Loucy (cell line): ENCODE results near the gene DTYMK.

Source experiments
- CTCF ChIP-seq: fragments of 200-600 bp; sonication (generic); conservative IDR thresholded peaks from 2 replicates; pipeline ENCODE4 v1.5.1; 2014; ENCODE audit warnings: mild to moderate bottlenecking, antibody characterized with exemption, low read length
- EZH2phosphoT487 ChIP-seq: fragments of 200-600 bp; IDR thresholded peaks from 2 replicates; pipeline ENCODE4 v1.6.1; 2018; ENCODE audit warnings: antibody characterized with exemption, mild to moderate bottlenecking, moderate library complexity, borderline replicate concordance

GRCh38 chr2:241680827-241681599 is 5.6 kb downstream of the DTYMK start:
- TF ChIP-seq CTCF (no peak), EZH2phosphoT487 (no peak)
